IMR-90 (cell line): ENCODE results near the gene CGNL1.

Source experiments
- BHLHE40 ChIP-seq: fragments of 150-350 bp; IDR thresholded peaks from 2 replicates; pipeline ENCODE4 v1.6.1; 2016; ENCODE audit warnings: mild to moderate bottlenecking, low read depth, low read length
- TF ChIP-seq, protein P1 (sequence below): conservative IDR thresholded peaks from 2 replicates; pipeline ENCODE4 v1.5.1; 2012; ENCODE audit warnings: mild to moderate bottlenecking, low read depth, low read length, improper control_type of control experiment

DNA sequence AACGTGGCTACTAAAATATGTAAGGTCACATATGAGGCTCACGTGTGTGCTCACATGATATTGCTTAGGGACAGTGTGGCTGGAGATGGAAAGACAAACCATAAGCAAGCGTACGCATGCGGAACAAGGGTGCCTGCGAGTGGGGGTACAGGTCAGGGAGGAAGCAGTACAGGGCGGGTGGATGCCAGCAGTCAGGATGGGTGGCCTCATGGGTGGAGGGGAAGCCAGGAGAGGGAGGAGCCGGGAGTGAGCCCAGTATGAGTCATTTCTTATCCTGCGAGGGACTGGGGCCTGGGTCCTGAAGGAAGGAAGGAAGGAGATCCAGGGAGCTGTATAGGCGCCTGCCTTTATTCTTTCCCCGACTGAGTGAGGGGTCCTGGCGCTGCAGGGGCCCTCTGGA, 42.0 kb upstream of the CGNL1 start:
- TF ChIP-seq, protein P1, sequence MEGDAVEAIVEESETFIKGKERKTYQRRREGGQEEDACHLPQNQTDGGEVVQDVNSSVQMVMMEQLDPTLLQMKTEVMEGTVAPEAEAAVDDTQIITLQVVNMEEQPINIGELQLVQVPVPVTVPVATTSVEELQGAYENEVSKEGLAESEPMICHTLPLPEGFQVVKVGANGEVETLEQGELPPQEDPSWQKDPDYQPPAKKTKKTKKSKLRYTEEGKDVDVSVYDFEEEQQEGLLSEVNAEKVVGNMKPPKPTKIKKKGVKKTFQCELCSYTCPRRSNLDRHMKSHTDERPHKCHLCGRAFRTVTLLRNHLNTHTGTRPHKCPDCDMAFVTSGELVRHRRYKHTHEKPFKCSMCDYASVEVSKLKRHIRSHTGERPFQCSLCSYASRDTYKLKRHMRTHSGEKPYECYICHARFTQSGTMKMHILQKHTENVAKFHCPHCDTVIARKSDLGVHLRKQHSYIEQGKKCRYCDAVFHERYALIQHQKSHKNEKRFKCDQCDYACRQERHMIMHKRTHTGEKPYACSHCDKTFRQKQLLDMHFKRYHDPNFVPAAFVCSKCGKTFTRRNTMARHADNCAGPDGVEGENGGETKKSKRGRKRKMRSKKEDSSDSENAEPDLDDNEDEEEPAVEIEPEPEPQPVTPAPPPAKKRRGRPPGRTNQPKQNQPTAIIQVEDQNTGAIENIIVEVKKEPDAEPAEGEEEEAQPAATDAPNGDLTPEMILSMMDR, result no peak
- no peak for TF ChIP-seq BHLHE40
